SK-N-SH (cell line): ENCODE results near the gene ZNF780B. TPM values are rescaled to one million over a fixed set of nuclear protein-coding genes. Genes with fewer than 3 reads are reported as not detected.

Source experiments
- CTCF ChIA-PET: fragments of 300-600, 350-600 bp; formaldehyde crosslinking; extraction: SDS; loops from one replicate; lab custom pipeline; 2021; lab: Yijun Ruan, JAX
- POLR2A ChIA-PET: fragments of 350-600 bp; sonication (Branson Sonifier 250); formaldehyde crosslinking; extraction: SDS; loops from one replicate; lab custom pipeline; 2020; ENCODE audit warnings: antibody characterized with exemption, inconsistent platforms; lab: Yijun Ruan, JAX
- DNase-seq: peaks from one replicate; pipeline ENCODE4 v3.0.0; 2012
- H2AFZ ChIP-seq: fragments of 200-600 bp; sonication (generic); 2 replicates; pipeline ENCODE4 v1.8.1; 2016; ENCODE audit warnings: antibody characterized with exemption, mild to moderate bottlenecking, low read depth
- H3F3A ChIP-seq: fragments of 200-600 bp; sonication (generic); replicated peaks from 2 replicates; pipeline ENCODE3; 2016; ENCODE audit warnings: antibody characterized with exemption, mild to moderate bottlenecking; ENCODE audit not compliant: insufficient read depth
- H3K27ac ChIP-seq, 2 experiments: fragments of 200-500 bp in 1 of 2; fragments of 200-600 bp in 1 of 2; sonication (Bioruptor generic) in 1 of 2; sonication (generic), shearing (Covaris generic) in 1 of 2; 2 replicates each; pipeline versions ENCODE4 v1.5.1 to v1.6.1; 2014 to 2016; ENCODE audit warnings: low read depth in 2 of 2, inconsistent platforms in 1 of 2, low read length in 1 of 2, mild to moderate bottlenecking in 1 of 2, mixed read lengths in 1 of 2
- H3K27me3 ChIP-seq: fragments of 200-600 bp; sonication (generic), shearing (Covaris generic); 2 replicates; pipeline ENCODE4 v1.6.1; 2016; ENCODE audit warnings: mixed run types; ENCODE audit not compliant: insufficient read depth
- H3K36me3 ChIP-seq, 2 experiments: fragments of 200-500 bp in 1 of 2; fragments of 200-600 bp in 1 of 2; sonication (Bioruptor generic) in 1 of 2; sonication (generic) in 1 of 2; replicated peaks in 1 of 2; 2 replicates each; pipeline versions ENCODE3 to v1.5.1; 2014 to 2016; ENCODE audit warnings: low read length in 1 of 2, mild to moderate bottlenecking in 1 of 2; ENCODE audit not compliant: insufficient read depth in 2 of 2, control insufficient read depth in 1 of 2
- H3K4me1 ChIP-seq, 2 experiments: fragments of 200-500 bp in 1 of 2; fragments of 200-600 bp in 1 of 2; sonication (Bioruptor generic) in 1 of 2; sonication (generic), shearing (Covaris generic) in 1 of 2; 2 replicates each; pipeline versions ENCODE4 v1.5.1 to v1.6.1; 2014 to 2016; ENCODE audit warnings: low read depth in 1 of 2, low read length in 1 of 2, mixed run types in 1 of 2; ENCODE audit not compliant: insufficient read depth in 2 of 2, control insufficient read depth in 1 of 2
- H3K4me2 ChIP-seq: fragments of 200-600 bp; sonication (generic), shearing (Covaris generic); 2 replicates; pipeline ENCODE4 v1.6.1; 2017; ENCODE audit warnings: mixed run types
- H3K4me3 ChIP-seq, 2 experiments: fragments of 200-500 bp in 1 of 2; fragments of 200-600 bp in 1 of 2; sonication (Bioruptor generic) in 1 of 2; sonication (generic), shearing (Covaris generic) in 1 of 2; 2 replicates each; pipeline versions ENCODE4 v1.5.1 to v1.8.1; 2014 to 2016; ENCODE audit warnings: low read depth in 2 of 2, inconsistent platforms in 1 of 2, low read length in 1 of 2, mild to moderate bottlenecking in 1 of 2, mixed read lengths in 1 of 2, moderate library complexity in 1 of 2
- H3K79me2 ChIP-seq: fragments of 200-600 bp; sonication (generic); 2 replicates; pipeline ENCODE4 v1.8.1; 2017; ENCODE audit warnings: mild to moderate bottlenecking; ENCODE audit not compliant: insufficient read depth
- H3K9ac ChIP-seq: fragments of 200-600 bp; sonication (generic); 2 replicates; pipeline ENCODE4 v1.6.1; 2017; ENCODE audit warnings: mixed run types
- H3K9me2 ChIP-seq: fragments of 200-600 bp; sonication (generic); 2 replicates; pipeline ENCODE4 v1.6.1; 2017; ENCODE audit warnings: mixed run types
- H3K9me3 ChIP-seq: fragments of 200-600 bp; sonication (generic); 2 replicates; pipeline ENCODE4 v1.6.1; 2017; ENCODE audit warnings: mixed run types, mild to moderate bottlenecking, moderate library complexity
- H4K20me1 ChIP-seq: fragments of 200-600 bp; sonication (generic); 2 replicates; pipeline ENCODE4 v1.6.1; 2017; ENCODE audit warnings: mild to moderate bottlenecking, mixed run types; ENCODE audit not compliant: insufficient read depth
- EP300 ChIP-seq, 2 experiments: IDR thresholded peaks; 2 replicates each; pipeline versions ENCODE4 v1.4.0 to v1.6.1; 2012; ENCODE audit warnings: borderline replicate concordance in 1 of 2, low read depth in 1 of 2, low read length in 1 of 2
- EZH2phosphoT487 ChIP-seq: fragments of 200-600 bp; sonication (generic); IDR thresholded peaks from 2 replicates; pipeline ENCODE4 v1.6.1; 2017; ENCODE audit warnings: low read depth, mixed run types, mild to moderate bottlenecking, antibody characterized with exemption, moderate library complexity, borderline replicate concordance
- FOXJ3 ChIP-seq: sonication (generic); formaldehyde crosslinking; IDR thresholded peaks from 2 replicates; pipeline ENCODE4 v1.5.1; 2020; ENCODE audit warnings: mild to moderate bottlenecking, missing genetic modification reagents
- FOXM1 ChIP-seq: IDR thresholded peaks from 2 replicates; pipeline ENCODE4 v1.4.0; 2012; ENCODE audit warnings: low read depth, mild to moderate bottlenecking
- JUND ChIP-seq: IDR thresholded peaks from 2 replicates; pipeline ENCODE4 v1.4.0; 2012
- MAX ChIP-seq: IDR thresholded peaks from 2 replicates; pipeline ENCODE4 v1.4.0; 2012; ENCODE audit warnings: low read depth
- NFIC ChIP-seq: IDR thresholded peaks from 2 replicates; pipeline ENCODE4 v1.4.0; 2012; ENCODE audit warnings: borderline replicate concordance
- NRF1 ChIP-seq: IDR thresholded peaks from 2 replicates; pipeline ENCODE4 v1.6.1; 2012; ENCODE audit warnings: low read depth, mild to moderate bottlenecking, low read length
- POLR2AphosphoS5 ChIP-seq: IDR thresholded peaks from 2 replicates; pipeline ENCODE4 v1.6.1; 2012; ENCODE audit warnings: low read depth, low read length
- RAD21 ChIP-seq: IDR thresholded peaks from 2 replicates; pipeline ENCODE4 v1.6.1; 2012; ENCODE audit warnings: mild to moderate bottlenecking, low read length
- REST ChIP-seq: IDR thresholded peaks from 2 replicates; pipeline ENCODE4 v1.6.1; 2012; ENCODE audit warnings: mild to moderate bottlenecking, low read depth, low read length, moderate library complexity
- RFX5 ChIP-seq: IDR thresholded peaks from 2 replicates; pipeline ENCODE4 v1.6.1; 2012; ENCODE audit warnings: mild to moderate bottlenecking, improper control_type of control experiment, low read length
- SIN3A ChIP-seq: IDR thresholded peaks from 2 replicates; pipeline ENCODE4 v1.6.1; 2012; ENCODE audit warnings: low read depth, mild to moderate bottlenecking, low read length, moderate library complexity, borderline replicate concordance
- SMC3 ChIP-seq: IDR thresholded peaks from 2 replicates; pipeline ENCODE4 v1.6.1; 2012; ENCODE audit warnings: low read depth, low read length, improper control_type of control experiment
- TAF1 ChIP-seq: IDR thresholded peaks from 2 replicates; pipeline ENCODE4 v1.6.1; 2012; ENCODE audit warnings: low read depth, mild to moderate bottlenecking, low read length, moderate library complexity, borderline replicate concordance
- TCF12 ChIP-seq: IDR thresholded peaks from 2 replicates; pipeline ENCODE4 v1.4.0; 2012
- TEAD4 ChIP-seq: IDR thresholded peaks from 2 replicates; pipeline ENCODE4 v1.4.0; 2012; ENCODE audit warnings: mild to moderate bottlenecking, borderline replicate concordance; ENCODE audit not compliant: insufficient read depth
- YY1 ChIP-seq: IDR thresholded peaks from 2 replicates; pipeline ENCODE4 v1.4.0; 2012; ENCODE audit warnings: low read depth, mild to moderate bottlenecking
- WGBS: methylation state at CpG from one replicate; pipeline ENCODE4 v1.1.6; 2017; ENCODE audit warnings: low lambda C conversion rate; 5-methylcytosine and 5-hydroxymethylcytosine counted together
- polyA plus RNA-seq, 3 experiments: library from polyadenylated mRNA; depleted of rRNA; stranded (reverse); fragments of >200 nt; gene quantifications; 2 replicates each; pipeline ENCODE4 v1.2.3, GENCODE V29; 2012

Gene ZNF780B
- polyA plus RNA-seq, 1 of the 3 experiments (the other 2 are of a cell fraction), result 7.0 TPM

GRCh38 chr19:40025938-40026596 lies 30.0 kb downstream of the ZNF780B start:
- peaks cover 55% of the 10 kb centered on the region for H3K9me3 ChIP-seq
- 84% methylated on average over 4 of the region's 4 CpGs for WGBS
- no peaks in the 10 kb centered on the region for H3K79me2 ChIP-seq
- H4K20me1 ChIP-seq, result no peaks in the 10 kb centered on the region
- no peak for DNase-seq
- no peaks in the 10 kb centered on the region for H3K4me1 ChIP-seq
- no peak overlapping the region for H3K9ac ChIP-seq
- ChIA-PET CTCF (no interaction called here), POLR2A (no interaction called here)
- H3K4me3 ChIP-seq, result no peak overlapping the region; a peak in 1 of 4 replicates
- no peak overlapping the region for H2AFZ ChIP-seq
- H3K36me3 ChIP-seq, result peaks cover 0 to 13% of the 10 kb centered on the region in 2 experiments
- H3K9me2 ChIP-seq, result no peaks in the 10 kb centered on the region
- H3K27me3 ChIP-seq, result no peaks in the 10 kb centered on the region
- TF ChIP-seq NFIC, result no peak
- TF ChIP-seq TAF1, result no peak
- no peak for TF ChIP-seq NRF1
- no peak for TF ChIP-seq TEAD4
- TF ChIP-seq JUND, result no peak
- no peak for TF ChIP-seq EP300 (IDR thresholded peaks at IDR 0.05; ENCODE audit: borderline replicate concordance in 1 of 2, low read depth in 1 of 2, low read length in 1 of 2)
- no peak for TF ChIP-seq SMC3
- no peak overlapping the region for H3K27ac ChIP-seq
- H3K4me2 ChIP-seq, result no peak overlapping the region
- no peaks in the 10 kb centered on the region for H3F3A ChIP-seq

- ChIA-PET POLR2A (no interaction called here), CTCF (no interaction called here)
- no peaks in the 10 kb centered on the region for H4K20me1 ChIP-seq
- no peak for TF ChIP-seq MAX
- no peak for TF ChIP-seq TCF12
- TF ChIP-seq FOXJ3, result no peak
- no peak for TF ChIP-seq REST
- no peak for TF ChIP-seq YY1
- TF ChIP-seq EZH2phosphoT487, result no peak
- no peak for TF ChIP-seq FOXM1
- no peak for TF ChIP-seq RAD21
- no peak for TF ChIP-seq SIN3A
- no peak for TF ChIP-seq RFX5
- no peak for TF ChIP-seq POLR2AphosphoS5
- no peak for TF ChIP-seq SMC3
- TF ChIP-seq EP300 (IDR thresholded peaks at IDR 0.05; ENCODE audit: borderline replicate concordance in 1 of 2, low read depth in 1 of 2, low read length in 1 of 2), result no peak
- DNase-seq, result no peak
- H3K27me3 ChIP-seq, result no peaks in the 10 kb centered on the region
- H3K9me2 ChIP-seq, result no peaks in the 10 kb centered on the region
- no peak overlapping the region for H3K4me2 ChIP-seq
- no peaks in the 10 kb centered on the region for H3K4me1 ChIP-seq
- H2AFZ ChIP-seq, result no peak overlapping the region
- no peak overlapping the region; a peak in 2 of 4 replicates for H3K4me3 ChIP-seq
- H3K9me3 ChIP-seq, result peaks cover 41% of the 10 kb centered on the region
- H3K27ac ChIP-seq, result no peak overlapping the region
- H3F3A ChIP-seq, result no peaks in the 10 kb centered on the region
- peaks cover 0 to 10% of the 10 kb centered on the region in 2 experiments for H3K36me3 ChIP-seq
- H3K79me2 ChIP-seq, result no peaks in the 10 kb centered on the region
- no peak overlapping the region for H3K9ac ChIP-seq
- 52% methylated on average over 3 of the region's 3 CpGs for WGBS
These were observed 32.1 kb downstream of the ZNF780B start for GRCh38 chr19:40023969-40024368.
